ENCODE data around the gene IL12RB2.

The IL12RB2 gene

GRCh38 chr1:67324068-67324467, 16.4 kb downstream of the IL12RB2 start:
- Mint-ChIP-seq H3K27me3 (peaks cover 3% of the 10 kb centered on the region), H3K4me1 (ENCODE audit: low read depth) (peaks cover 5% of the 10 kb centered on the region), H3K4me3 (no peak overlapping the region), H3K27ac (no peak overlapping the region), H3K36me3 (peaks cover 31% of the 10 kb centered on the region), H3K9me3 (ENCODE audit: low read depth) (no peaks in the 10 kb centered on the region)

DNA sequence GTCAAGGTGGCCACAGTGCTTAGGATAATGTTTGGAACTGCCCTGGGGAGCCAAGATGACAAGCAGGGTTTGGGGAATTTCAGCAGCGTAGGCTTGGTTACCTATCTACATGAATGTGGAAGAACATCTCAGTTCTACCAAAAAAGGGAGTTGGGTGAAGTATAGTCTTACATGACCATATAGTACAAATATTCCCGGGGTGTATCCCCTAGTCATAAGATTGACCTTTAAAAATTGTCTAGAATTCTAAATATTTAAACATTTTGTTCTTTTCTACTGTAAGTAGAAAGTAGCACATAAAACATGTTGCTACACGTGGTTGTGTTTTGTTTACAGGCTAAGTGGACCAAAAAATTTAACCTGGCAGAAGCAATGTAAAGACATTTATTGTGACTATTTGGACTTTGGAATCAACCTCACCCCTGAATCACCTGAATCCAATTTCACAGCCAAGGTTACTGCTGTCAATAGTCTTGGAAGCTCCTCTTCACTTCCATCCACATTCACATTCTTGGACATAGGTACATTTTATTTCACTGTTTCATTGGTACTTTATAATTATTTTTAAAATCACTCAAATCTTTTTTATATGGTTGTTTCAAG, 20.3 kb downstream of the IL12RB2 start:
- Mint-ChIP-seq H3K36me3 (peaks cover 21% of the 10 kb centered on the region), H3K9me3 (ENCODE audit: low read depth) (no peaks in the 10 kb centered on the region), H3K27me3 (peaks cover 4% of the 10 kb centered on the region), H3K4me3 (no peak overlapping the region), H3K27ac (no peak overlapping the region), H3K4me1 (ENCODE audit: low read depth) (peaks cover 19% of the 10 kb centered on the region)

GRCh38 chr1:67332653-67333529, 25.2 kb downstream of the IL12RB2 start:
- Mint-ChIP-seq H3K27ac (peak overlapping the region; percentile 94), H3K27me3 (peaks cover 3% of the 10 kb centered on the region), H3K9me3 (ENCODE audit: low read depth) (no peaks in the 10 kb centered on the region), H3K4me1 (ENCODE audit: low read depth) (peaks cover 59% of the 10 kb centered on the region), H3K4me3 (peak overlapping the region; percentile 51), H3K36me3 (peaks cover 28% of the 10 kb centered on the region)

DNA sequence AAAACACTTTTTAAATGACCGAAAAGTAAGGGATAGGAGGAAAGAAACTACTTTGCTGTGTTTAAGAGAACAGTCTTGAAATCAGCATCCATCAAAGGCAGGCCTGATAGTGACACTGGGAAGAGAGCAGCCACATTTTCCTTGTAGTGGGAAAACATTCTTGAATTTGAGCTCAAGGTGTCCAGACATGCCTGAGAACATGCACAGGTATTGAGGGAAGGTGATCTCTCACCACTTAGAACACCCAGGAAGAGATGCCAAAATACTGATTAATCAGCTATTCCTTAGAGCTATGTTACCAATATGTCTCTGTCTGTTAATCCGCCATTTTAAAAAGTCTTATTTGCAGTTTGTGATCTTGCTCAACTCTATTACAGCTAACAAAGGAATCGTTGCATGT, 25.9 kb downstream of the IL12RB2 start:
- H3K36me3 Mint-ChIP-seq: peaks cover 31% of the 10 kb centered on the region
- peak overlapping the region; percentile 51 for H3K4me3 Mint-ChIP-seq
- peaks cover 62% of the 10 kb centered on the region for H3K4me1 Mint-ChIP-seq (ENCODE audit: low read depth)
- H3K9me3 Mint-ChIP-seq (ENCODE audit: low read depth): no peaks in the 10 kb centered on the region
- peaks cover 3% of the 10 kb centered on the region for H3K27me3 Mint-ChIP-seq
- peak overlapping the region; percentile 94 for H3K27ac Mint-ChIP-seq

- peaks cover 80% of the 10 kb centered on the region for H3K4me1 Mint-ChIP-seq (ENCODE audit: low read depth)
- no peaks in the 10 kb centered on the region for H3K27me3 Mint-ChIP-seq
- peak overlapping the region; percentile 21 for H3K4me3 Mint-ChIP-seq
- no peaks in the 10 kb centered on the region for H3K9me3 Mint-ChIP-seq (ENCODE audit: low read depth)
- H3K27ac Mint-ChIP-seq: peak overlapping the region; percentile 91
- H3K36me3 Mint-ChIP-seq: peaks cover 29% of the 10 kb centered on the region
These were observed 27.7 kb downstream of the IL12RB2 start for GRCh38 chr1:67335411-67335810.

DNA sequence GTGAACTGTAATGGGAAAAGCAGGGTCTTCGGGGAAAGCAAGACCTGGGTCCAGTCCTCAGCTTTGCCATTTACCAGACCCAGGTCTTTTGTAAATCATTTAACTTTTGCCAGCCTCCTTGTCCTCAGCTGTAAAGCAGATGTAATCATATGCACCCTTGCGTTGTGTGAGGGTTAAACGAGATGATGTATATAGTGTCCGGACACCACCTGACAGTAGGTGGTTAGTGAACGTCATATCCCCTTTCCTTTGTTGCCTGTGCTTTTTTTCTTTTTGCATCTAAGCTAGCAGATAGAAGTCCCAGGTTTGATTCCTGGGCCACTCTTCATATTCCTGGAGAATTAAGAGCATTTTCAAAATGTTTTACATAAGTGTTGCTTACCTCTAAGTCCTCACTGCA, 28.5 kb downstream of the IL12RB2 start:
- H3K4me1 Mint-ChIP-seq (ENCODE audit: low read depth): peaks cover 84% of the 10 kb centered on the region
- H3K27ac Mint-ChIP-seq: peak overlapping the region; percentile 91
- peak overlapping the region; percentile 42 for H3K4me3 Mint-ChIP-seq
- H3K36me3 Mint-ChIP-seq: peaks cover 25% of the 10 kb centered on the region
- no peaks in the 10 kb centered on the region for H3K9me3 Mint-ChIP-seq (ENCODE audit: low read depth)
- H3K27me3 Mint-ChIP-seq: no peaks in the 10 kb centered on the region

- Mint-ChIP-seq H3K27me3 (no peaks in the 10 kb centered on the region), H3K4me3 (peak overlapping the region; percentile 58), H3K27ac (peak overlapping the region; percentile 91), H3K36me3 (peaks cover 25% of the 10 kb centered on the region), H3K9me3 (ENCODE audit: low read depth) (no peaks in the 10 kb centered on the region), H3K4me1 (ENCODE audit: low read depth) (peaks cover 87% of the 10 kb centered on the region)
These were observed 29.1 kb downstream of the IL12RB2 start for GRCh38 chr1:67336783-67337182.

GRCh38 chr1:67338642-67339041, 31.0 kb downstream of the IL12RB2 start:
- Mint-ChIP-seq H3K4me1 (ENCODE audit: low read depth) (peaks cover 87% of the 10 kb centered on the region), H3K27ac (peak overlapping the region; percentile 97), H3K4me3 (peak overlapping the region; percentile 74), H3K27me3 (no peaks in the 10 kb centered on the region), H3K36me3 (peaks cover 24% of the 10 kb centered on the region), H3K9me3 (ENCODE audit: low read depth) (no peaks in the 10 kb centered on the region)

- no peaks in the 10 kb centered on the region for H3K9me3 Mint-ChIP-seq (ENCODE audit: low read depth)
- H3K4me3 Mint-ChIP-seq: peak overlapping the region; percentile 74
- H3K4me1 Mint-ChIP-seq (ENCODE audit: low read depth): peaks cover 80% of the 10 kb centered on the region
- H3K36me3 Mint-ChIP-seq: peaks cover 23% of the 10 kb centered on the region
- peak overlapping the region; percentile 97 for H3K27ac Mint-ChIP-seq
- peaks cover 1% of the 10 kb centered on the region for H3K27me3 Mint-ChIP-seq
These were observed 32.1 kb downstream of the IL12RB2 start for GRCh38 chr1:67339623-67340343.

DNA sequence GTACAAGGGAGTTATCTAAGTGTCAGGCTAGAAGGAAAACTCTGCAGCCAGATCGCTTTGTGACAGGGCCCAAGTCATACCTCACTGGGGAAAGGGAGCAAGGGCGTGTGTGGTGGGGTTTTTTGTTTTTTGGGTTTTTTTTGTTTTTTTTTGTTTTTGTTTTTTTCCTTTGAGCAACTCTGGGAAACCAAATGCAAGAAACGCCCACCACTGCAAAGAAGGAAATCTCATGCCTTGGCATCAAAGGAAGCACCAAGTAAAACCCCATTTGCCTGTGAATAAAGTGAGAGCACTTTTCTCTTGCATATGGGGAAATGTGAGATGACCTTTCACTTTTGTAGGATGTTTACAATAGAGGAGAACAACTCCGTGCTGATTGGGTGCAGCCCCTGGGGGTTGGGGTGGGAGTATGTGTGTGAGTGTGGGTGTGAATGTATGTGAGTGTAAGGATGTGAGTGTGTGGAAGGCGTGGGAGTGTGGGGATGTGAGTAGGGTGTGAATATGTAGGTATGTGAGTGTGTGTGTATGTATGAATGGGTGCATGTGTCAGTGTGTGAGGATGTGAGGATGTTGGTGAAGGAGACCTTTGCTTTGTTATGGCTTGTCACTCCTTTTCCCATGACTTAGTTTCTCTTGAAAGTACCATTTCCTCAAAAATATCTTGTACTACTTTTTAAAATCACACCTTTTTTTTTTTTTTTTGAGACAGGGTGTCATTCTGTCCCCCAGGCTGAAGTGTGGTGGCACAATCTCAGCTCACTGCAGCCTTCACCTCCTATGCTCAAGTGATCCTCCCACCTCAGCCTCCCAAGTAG, 34.6 kb downstream of the IL12RB2 start:
- peaks cover 4% of the 10 kb centered on the region for H3K27me3 Mint-ChIP-seq
- H3K9me3 Mint-ChIP-seq (ENCODE audit: low read depth): no peaks in the 10 kb centered on the region
- peaks cover 14% of the 10 kb centered on the region for H3K36me3 Mint-ChIP-seq
- peaks cover 55% of the 10 kb centered on the region for H3K4me1 Mint-ChIP-seq (ENCODE audit: low read depth)
- H3K27ac Mint-ChIP-seq: peak overlapping the region; percentile 97
- peak overlapping the region; percentile 38 for H3K4me3 Mint-ChIP-seq

DNA sequence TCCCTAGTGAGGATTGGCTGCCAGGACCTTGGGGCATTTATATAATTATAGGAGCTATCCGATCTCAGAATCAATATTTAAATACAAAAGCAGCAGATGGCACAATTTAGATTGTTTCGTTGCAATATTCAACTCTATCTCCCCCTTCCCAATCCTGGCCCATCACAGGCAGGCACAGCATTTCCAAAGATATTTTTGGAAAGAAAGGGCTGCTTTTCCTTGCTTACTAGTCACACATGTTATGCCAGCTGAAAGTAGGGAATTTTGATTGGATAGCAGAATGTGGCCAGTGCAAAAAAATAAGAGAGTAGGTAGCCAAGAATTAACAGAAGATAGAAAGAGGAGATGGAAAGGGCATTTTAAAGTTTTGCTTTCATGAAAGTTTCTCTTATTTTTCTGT, 37.9 kb downstream of the IL12RB2 start:
- H3K4me1 Mint-ChIP-seq (ENCODE audit: low read depth): peaks cover 29% of the 10 kb centered on the region
- H3K9me3 Mint-ChIP-seq (ENCODE audit: low read depth): no peaks in the 10 kb centered on the region
- no peak overlapping the region for H3K27ac Mint-ChIP-seq
- H3K36me3 Mint-ChIP-seq: peaks cover 9% of the 10 kb centered on the region
- peaks cover 4% of the 10 kb centered on the region for H3K27me3 Mint-ChIP-seq
- no peak overlapping the region for H3K4me3 Mint-ChIP-seq

DNA sequence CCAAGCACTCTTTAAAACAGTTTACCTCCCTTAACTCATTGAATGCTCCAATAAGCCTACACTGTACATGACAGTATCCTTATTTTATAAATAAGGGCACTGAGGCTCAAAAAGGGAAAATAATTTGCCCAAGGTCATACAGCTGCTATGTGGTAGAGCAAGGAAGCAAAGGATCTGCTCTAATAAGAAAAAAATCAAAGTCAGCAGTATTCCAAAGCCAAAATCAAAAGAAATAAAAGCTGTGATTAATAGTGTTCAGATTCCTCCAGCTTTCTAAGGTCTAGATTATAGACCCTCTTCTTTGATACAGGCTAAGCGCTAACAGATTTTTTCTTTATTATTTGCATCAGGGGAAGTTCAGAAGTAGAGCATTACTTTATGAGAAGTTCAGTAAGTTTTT, 39.3 kb downstream of the IL12RB2 start:
- H3K36me3 Mint-ChIP-seq: peaks cover 11% of the 10 kb centered on the region
- H3K4me3 Mint-ChIP-seq: no peak overlapping the region
- H3K27me3 Mint-ChIP-seq: peaks cover 4% of the 10 kb centered on the region

DNA sequence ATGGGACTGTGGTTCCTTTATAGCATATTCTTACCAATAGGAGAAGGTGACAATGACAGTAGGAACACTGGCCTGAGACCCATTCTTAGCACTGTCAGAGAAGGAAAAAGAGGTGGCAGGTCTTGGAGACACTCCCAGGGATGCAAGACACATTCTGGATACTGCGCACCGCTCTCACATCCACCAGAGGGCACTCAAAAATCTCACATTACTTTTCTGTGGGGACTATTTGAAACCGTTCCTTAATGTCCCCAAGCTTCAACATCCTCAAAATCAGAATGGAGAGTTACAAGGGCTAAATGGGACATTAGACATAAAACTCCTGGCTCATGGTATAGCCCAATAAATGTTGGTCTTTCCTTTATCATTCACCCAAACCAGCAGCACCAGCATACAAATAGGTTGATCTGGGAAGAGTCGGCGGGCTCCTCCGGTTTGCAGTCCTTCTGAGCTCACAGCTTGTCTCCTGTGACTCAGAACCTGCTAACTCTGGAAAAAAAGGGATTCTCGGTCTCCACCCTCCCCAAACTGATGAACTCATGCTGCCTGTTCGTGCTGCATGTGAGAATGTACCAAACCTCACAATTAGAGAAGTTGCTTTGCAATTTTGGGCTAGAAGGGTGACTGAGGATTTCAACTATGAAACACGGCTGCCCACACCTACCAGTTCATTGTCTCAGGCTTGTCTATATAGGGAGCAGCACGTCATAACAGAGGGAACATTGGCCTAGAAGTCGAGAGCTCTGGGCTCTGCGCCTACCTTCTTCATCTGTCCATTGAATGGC, 40.2 kb downstream of the IL12RB2 start:
- Mint-ChIP-seq H3K4me3 (no peak overlapping the region), H3K9me3 (ENCODE audit: low read depth) (no peaks in the 10 kb centered on the region), H3K27ac (no peak overlapping the region), H3K36me3 (peaks cover 11% of the 10 kb centered on the region), H3K4me1 (ENCODE audit: low read depth) (peaks cover 9% of the 10 kb centered on the region), H3K27me3 (peaks cover 4% of the 10 kb centered on the region)

More for the DNA sequence above, 39.3 kb downstream of the IL12RB2 start:
- Mint-ChIP-seq H3K27ac (no peak overlapping the region), H3K4me1 (ENCODE audit: low read depth) (peaks cover 14% of the 10 kb centered on the region), H3K9me3 (ENCODE audit: low read depth) (no peaks in the 10 kb centered on the region)

Measured in activated naive CD8-positive, alpha-beta T cell (primary cell).